Measurements from ENCODE around the gene SLC12A2.

SLC12A2 gene

DNA sequence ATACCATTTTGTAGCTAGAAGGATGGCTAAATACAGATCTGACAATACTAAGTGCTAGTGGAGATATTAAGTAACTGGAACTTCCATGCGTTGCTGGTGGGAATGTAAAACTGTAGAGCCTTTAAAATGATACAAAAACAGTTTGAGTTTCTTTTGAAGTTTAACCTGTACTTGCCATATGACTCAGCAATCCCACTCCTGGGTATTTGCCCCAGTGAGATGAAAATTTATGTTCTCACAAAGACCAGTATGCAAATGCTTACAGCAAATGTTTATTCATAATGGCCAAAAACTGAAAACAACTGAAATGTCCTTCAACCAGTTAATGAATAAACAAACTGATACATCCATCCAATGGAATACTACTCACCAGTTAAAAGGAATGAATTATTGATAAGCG is 137.3 kb downstream of the SLC12A2 start:
- in situ Hi-C loops (cut with HindIII; ENCODE audit: low sequenced_read_pairs), result no loop called here

DNA sequence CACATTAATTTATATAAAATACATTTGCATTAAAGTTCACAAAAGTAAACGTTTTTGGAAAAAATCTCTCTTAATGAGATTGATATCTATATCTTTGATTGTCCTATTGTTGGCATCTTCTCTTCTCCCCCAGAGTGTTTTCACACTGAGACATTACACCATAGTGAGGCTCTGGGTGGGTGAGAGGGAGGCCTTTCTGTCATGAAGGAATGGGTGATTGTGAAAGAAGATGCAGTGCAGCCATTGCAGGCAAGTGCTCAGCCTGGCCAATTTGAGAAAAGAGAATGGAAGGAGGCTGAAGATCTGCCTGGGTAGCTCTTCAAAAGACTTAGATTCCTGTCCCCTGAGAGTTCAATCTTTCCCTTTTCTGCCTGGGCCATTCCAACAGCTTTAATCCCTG is 140.8 kb downstream of the SLC12A2 start:
- in situ Hi-C loops (cut with HindIII; ENCODE audit: low sequenced_read_pairs), result no loop called here

DNA sequence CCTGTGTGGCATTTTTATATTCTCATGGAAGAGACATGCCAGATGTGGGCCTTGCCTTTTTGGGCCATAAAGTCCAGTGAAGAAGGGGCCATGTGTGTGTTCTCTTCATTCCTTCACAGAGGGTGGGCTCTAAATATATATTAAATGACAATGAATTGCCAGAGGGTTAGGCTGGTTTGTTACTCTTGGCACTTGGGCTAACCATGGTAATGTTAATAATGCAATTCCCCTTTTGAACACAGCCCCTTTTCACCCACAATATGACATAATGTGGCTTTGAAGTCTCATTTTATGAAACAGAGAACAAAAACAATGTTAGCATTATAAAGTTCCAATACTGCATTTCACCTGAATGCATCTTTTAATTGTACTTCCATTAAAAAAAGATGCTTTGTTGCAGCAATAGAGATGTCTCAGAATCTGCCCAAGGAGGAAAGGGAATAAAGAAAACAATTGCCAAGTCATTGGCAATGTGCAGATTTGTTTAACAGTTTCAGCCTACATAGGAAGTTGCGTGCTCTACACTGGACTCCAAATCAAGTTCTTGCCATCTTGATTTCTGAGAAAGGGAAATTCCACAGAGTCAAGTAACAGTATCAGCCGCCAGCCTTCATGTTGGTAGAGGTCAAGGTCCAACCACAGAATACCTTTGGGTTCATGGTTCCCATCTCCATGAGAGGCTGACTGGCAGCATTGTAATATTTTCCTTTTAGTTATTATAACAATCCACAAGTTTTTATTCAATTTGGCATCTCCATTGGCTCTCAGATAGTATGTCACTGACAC is 141.9 kb downstream of the SLC12A2 start:
- in situ Hi-C loops (cut with HindIII; ENCODE audit: low sequenced_read_pairs), result no loop called here

DNA sequence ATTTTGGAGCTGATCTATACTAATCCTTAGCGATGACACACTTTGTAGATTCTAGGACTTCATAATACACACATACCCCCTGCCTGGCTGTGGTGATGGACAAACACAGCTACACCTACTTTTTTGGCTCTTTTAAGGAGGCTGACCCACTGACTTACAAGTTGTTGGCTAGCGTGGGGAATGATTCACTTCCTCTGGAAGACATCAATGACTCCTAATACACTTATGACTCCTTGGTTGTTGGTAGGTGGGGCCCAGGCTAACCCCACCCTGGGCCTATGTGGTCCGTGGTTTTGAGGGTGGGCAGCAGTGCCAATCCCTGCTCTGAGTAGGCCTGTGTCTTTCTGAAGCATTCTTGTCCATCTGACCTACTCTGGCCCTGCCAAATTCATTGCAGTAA is 144.4 kb downstream of the SLC12A2 start:
- in situ Hi-C loops (cut with HindIII; ENCODE audit: low sequenced_read_pairs), result no loop called here

GRCh38 chr5:128228521-128228920 is 145.0 kb downstream of the SLC12A2 start:
- in situ Hi-C loops (cut with HindIII; ENCODE audit: low sequenced_read_pairs), result no loop called here

GRCh38 chr5:128234928-128235641 is 151.5 kb downstream of the SLC12A2 start:
- in situ Hi-C loops (cut with HindIII; ENCODE audit: low sequenced_read_pairs), result no loop called here

GRCh38 chr5:128236334-128236733 is 152.8 kb downstream of the SLC12A2 start:
- in situ Hi-C loops (cut with HindIII; ENCODE audit: low sequenced_read_pairs), result no loop called here

GRCh38 chr5:128237000-128237399 is 153.4 kb downstream of the SLC12A2 start:
- in situ Hi-C loops (cut with HindIII; ENCODE audit: low sequenced_read_pairs), result no loop called here

GRCh38 chr5:128237546-128237945 is 154.0 kb downstream of the SLC12A2 start:
- in situ Hi-C loops (cut with HindIII; ENCODE audit: low sequenced_read_pairs), result no loop called here
